ENCODE measurements around the gene HMCN2.

DNA sequence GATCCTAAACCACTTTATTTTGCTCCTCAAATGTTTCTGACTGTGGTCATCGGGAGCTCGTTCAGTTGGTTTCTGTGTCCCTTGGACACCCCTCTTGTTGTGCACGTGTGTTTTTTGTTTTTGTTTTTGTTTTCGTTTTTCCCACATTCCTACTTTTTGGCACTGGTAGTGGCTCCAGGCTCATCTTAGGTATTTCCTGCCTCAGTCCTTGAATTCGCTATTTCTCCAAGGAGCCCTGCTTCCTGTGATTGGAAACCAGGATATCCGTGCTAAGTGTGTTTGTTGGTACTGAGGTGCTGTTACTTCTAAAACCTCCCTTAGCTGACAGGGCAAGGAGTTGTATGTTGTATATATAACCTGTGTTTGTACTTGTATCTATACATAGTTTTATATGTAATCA is 5.9 kb downstream of the HMCN2 start:
- TF ChIP-seq, protein P1, sequence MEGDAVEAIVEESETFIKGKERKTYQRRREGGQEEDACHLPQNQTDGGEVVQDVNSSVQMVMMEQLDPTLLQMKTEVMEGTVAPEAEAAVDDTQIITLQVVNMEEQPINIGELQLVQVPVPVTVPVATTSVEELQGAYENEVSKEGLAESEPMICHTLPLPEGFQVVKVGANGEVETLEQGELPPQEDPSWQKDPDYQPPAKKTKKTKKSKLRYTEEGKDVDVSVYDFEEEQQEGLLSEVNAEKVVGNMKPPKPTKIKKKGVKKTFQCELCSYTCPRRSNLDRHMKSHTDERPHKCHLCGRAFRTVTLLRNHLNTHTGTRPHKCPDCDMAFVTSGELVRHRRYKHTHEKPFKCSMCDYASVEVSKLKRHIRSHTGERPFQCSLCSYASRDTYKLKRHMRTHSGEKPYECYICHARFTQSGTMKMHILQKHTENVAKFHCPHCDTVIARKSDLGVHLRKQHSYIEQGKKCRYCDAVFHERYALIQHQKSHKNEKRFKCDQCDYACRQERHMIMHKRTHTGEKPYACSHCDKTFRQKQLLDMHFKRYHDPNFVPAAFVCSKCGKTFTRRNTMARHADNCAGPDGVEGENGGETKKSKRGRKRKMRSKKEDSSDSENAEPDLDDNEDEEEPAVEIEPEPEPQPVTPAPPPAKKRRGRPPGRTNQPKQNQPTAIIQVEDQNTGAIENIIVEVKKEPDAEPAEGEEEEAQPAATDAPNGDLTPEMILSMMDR (IDR thresholded peaks at IDR 0.05; ENCODE audit: extremely low read depth in 1 of 2, insufficient read depth in 1 of 2, low read depth in 1 of 2, low read length in 2 of 2) = no peak
- no peak for TF ChIP-seq EZH2 (IDR thresholded peaks at IDR 0.05; ENCODE audit: borderline replicate concordance, low read depth, low read length, severe bottlenecking)
